Ureter (tissue), 1 donor: ENCODE measurements around the gene PRAMEF26. TPM values are rescaled to one million over a fixed set of nuclear protein-coding genes. Genes with fewer than 3 reads are reported as not detected.
"Not testable (repeated sequence)": the region's sequence is repeated elsewhere in the genome, so short reads cannot be mapped to it uniquely, and the experiment has no call there.

Experiments used
- DNase-seq: peaks from one replicate; pipeline ENCODE4 v3.0.0-alpha.2; 2020; ENCODE audit warnings: low spot score
- total RNA-seq: library from RNA; stranded (reverse); gene quantifications from one replicate; pipeline ENCODE4 v1.2.4, GENCODE V29; 2023
- donor health status: DM: yes; HTN: yes; CAD: no.

The PRAMEF26 gene
- not detected for total RNA-seq

DNA sequence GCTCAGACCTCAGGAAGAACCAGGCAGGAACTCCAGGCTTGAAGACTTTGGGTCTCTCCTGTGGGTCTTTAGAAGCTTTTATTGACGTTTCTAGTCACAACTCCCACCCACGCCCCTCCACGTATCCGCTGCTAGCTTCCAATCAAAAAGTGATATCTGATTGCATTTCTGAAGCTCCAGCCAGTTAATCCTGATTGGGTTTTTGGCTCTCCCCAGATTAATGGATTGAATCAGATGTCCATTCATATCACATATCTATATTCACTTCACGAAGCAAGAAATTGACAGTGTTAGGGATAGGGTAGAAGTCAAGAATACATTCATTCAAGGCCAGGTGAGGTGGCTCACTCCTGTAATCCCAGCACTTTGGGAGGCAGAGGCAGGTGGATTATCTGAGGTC is at the start of gene PRAMEF26:
Gene PRAMEF26 (minus strand): TSS at position 101 of the 400 bp plus-strand sequence. CDS start 2,914 bp downstream, outside the sequence.
- DNase-seq = not testable (repeated sequence)

DNA sequence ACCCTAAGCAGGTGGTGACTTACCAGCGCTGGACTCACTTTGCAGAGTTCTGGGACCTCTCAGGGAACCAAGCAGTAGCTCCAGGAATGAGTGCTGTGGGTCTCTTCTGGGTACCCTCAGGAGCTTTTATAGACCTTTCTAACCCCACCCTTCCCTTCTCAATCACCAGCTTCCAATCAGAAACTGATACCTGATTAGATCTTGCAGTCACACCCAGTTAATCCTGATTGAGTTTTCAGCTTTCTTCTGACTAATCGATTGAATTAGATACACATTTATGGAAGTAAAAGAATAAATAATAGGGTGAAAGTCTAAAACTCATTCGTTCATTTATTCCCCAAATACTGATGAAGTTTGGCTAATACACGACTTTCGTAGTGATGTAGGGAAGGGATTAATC is 45.5 kb upstream of the PRAMEF26 start, which contains the start of gene PRAMEF13:
Gene PRAMEF13 (minus strand): TSS at position 101 of the 400 bp plus-strand sequence. CDS start 1,820 bp downstream, outside the sequence.
- not testable (repeated sequence) for DNase-seq

DNA sequence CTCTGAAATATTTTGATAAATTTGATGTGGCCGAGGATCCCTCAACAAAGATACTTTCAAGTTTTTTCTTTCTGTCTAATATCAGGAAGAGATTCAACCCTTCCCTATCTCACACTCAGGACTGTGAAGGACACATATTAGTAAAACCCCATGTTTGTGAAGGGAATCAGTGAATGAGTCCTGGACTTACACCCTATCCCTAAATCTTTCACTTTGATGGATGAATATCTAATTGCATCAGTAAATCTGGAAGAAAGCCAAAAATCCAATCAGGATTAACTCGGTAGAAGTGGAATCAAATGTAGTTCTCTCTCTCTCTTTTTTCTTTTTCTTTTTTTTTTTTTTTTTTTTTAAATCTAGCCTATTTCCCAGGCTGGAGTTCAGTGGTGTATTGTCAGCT is 15.7 kb upstream of the PRAMEF26 start, which contains the start of gene PRAMEF9:
Gene PRAMEF9 (plus strand): TSS at position 301 of the 400 bp plus-strand sequence. CDS start 3,433 bp downstream, outside the sequence.
- not testable (repeated sequence) for DNase-seq

DNA sequence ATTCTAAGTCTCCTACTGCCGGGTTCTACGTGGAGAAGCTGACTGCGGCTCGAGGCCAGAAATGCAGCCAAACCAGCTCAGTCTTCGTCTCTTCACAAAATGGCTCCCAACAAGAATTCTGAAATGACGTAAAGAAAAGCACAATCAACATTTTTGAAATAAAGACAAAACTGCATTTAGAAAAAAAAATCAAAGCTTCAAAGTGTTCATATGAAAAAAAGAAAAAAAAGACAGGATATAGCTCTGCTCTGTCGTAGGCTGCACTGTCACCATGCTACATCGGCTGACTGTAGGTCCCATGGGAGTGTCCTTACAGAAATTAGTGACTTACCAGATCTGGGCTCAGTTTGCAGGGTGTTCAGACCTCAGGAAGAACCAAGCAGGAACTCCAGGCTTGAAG is 9.7 kb upstream of the PRAMEF26 start, which contains the start of gene HNRNPCL4:
Gene HNRNPCL4 (minus strand): TSS at position 101 of the 400 bp plus-strand sequence. CDS start 164 bp downstream, outside the sequence.
- DNase-seq = not testable (repeated sequence)

DNA sequence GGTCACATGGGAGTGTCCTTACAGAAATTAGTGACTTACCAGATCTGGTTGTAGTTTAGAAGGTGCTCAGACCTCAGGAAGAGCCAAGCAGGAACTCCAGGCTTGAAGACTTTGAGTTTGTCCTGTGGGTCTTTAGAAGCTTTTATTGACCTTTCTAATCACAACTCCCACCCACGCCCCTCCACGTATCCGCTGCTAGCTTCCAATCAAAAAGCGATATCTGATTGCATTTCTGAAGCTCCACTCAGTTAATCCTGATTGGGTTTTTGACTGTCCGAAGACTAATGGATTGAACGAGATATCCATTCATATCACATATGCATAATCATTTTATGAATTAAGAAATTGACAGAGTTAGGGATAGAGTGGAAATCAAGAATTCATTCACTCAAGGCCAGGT is 39.1 kb downstream of the PRAMEF26 start, which contains the start of gene HNRNPCL2:
Gene HNRNPCL2 (minus strand): TSS at position 101 of the 400 bp plus-strand sequence. CDS start 454 bp downstream, outside the sequence.
- DNase-seq = not testable (repeated sequence)

Other genes starting within 250 kb of the PRAMEF26 start
- gene PRAMEF7, start 239.4 kb downstream of the PRAMEF26 start, total RNA-seq = not detected
- not detected for gene PRAMEF6, start 208.4 kb downstream of the PRAMEF26 start, total RNA-seq
- not detected for gene PRAMEF27, start 99.4 kb downstream of the PRAMEF26 start, total RNA-seq
- not detected for gene HNRNPCL3, start 95.2 kb downstream of the PRAMEF26 start, total RNA-seq
- not detected for gene PRAMEF25, start 85.2 kb downstream of the PRAMEF26 start, total RNA-seq
- not detected for gene HNRNPCL2, start 39.2 kb downstream of the PRAMEF26 start, total RNA-seq
- gene HNRNPCL4, start 9.6 kb upstream of the PRAMEF26 start, total RNA-seq = not detected
- not detected for gene PRAMEF9, start 15.8 kb upstream of the PRAMEF26 start, total RNA-seq
- gene PRAMEF13, start 45.4 kb upstream of the PRAMEF26 start, total RNA-seq = not detected
- gene PRAMEF18, start 70.1 kb upstream of the PRAMEF26 start, total RNA-seq = not detected
- not detected for gene PRAMEF5, start 98.2 kb upstream of the PRAMEF26 start, total RNA-seq
- not detected for gene PRAMEF8, start 129.1 kb upstream of the PRAMEF26 start, total RNA-seq
- not detected for gene PRAMEF33, start 147.5 kb upstream of the PRAMEF26 start, total RNA-seq
- gene PRAMEF15, start 159.6 kb upstream of the PRAMEF26 start, total RNA-seq = not detected
- gene PRAMEF14, start 191.1 kb upstream of the PRAMEF26 start, total RNA-seq = not detected
- gene PRAMEF19, start 215.9 kb upstream of the PRAMEF26 start, total RNA-seq = not detected
- not detected for gene PRAMEF17, start 233.6 kb upstream of the PRAMEF26 start, total RNA-seq